GM18873 (cell line): ENCODE measurements around the gene CEP104.

ENCODE experiments used
- ATAC-seq: cut with Tn5 transposase; IDR thresholded peaks from one replicate; pipeline ENCODE4 v1.9.1; 2021; ENCODE audit warnings: mild to moderate bottlenecking, moderate library complexity, moderate number of reproducible peaks; ENCODE audit not compliant: unreplicated experiment, low FRiP score

CEP104 gene

DNA sequence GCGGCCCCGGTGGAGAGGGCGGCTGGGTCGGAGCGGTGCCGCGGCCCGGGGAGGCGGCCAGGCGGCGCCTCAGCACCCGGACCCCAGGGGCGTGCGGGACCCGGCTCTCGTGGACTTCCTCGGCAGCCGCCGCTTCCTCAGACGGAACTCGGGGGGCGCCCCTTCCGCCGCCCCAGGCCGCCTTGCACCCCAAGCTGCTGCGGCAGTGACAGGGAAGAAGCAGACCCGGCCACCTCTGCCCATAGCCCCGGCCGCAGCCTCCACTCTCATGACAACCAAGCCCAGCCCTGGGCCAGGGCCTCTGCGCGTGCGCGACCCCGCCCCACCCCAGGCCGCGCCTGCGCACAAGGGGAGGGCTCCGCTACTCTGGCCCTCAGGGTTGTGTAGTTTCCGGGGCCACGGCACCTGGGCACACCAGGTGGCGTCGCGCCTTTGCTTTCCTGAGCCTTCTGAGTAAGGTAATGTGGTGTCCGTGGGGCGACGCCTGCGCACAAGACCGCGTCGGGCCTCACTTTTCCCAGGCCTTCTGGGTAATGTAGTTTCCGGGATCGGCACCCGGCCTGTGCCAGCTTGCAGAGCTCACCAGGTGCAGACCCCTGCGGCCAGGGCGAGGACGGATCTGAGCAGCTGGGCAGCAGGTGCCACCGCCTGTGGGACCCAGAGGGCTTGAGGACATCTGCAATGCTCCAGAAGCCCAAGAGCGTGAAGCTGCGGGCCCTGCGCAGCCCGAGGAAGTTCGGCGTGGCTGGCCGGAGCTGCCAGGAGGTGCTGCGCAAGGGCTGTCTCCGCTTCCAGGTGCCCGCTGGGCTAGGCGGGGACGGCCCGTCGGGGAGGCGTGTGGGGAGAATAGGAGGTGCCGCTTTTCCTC lies at the start of gene CEP104, which contains the start of gene DFFB:
CEP104 (minus strand) TSS at position 289 of the 868 bp plus-strand sequence. CDS start 4,804 bp downstream, outside the sequence.
DFFB (plus strand) TSS at position 554 of the 868 bp plus-strand sequence; CDS start at position 682, 128 bp downstream.
- ATAC-seq = peak; percentile 91

DNA sequence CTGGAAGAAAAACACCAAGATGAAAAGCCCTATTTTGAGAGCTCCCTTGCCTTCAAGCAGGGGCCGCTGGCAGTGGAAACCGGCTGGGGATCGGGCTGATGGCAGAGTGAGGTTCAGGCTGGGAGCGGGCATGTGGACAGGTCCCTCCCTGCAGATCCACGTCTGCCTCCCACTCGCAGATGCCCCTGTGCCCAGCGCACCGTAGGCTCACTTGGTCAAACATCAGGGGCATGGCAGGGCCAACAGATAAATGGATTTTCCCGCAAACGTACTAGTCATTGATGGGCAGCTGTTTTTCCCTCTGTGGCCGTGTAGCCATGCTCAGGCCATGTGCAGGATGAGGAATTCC lies 49.6 kb upstream of the CEP104 start:
- no peak for ATAC-seq

DNA sequence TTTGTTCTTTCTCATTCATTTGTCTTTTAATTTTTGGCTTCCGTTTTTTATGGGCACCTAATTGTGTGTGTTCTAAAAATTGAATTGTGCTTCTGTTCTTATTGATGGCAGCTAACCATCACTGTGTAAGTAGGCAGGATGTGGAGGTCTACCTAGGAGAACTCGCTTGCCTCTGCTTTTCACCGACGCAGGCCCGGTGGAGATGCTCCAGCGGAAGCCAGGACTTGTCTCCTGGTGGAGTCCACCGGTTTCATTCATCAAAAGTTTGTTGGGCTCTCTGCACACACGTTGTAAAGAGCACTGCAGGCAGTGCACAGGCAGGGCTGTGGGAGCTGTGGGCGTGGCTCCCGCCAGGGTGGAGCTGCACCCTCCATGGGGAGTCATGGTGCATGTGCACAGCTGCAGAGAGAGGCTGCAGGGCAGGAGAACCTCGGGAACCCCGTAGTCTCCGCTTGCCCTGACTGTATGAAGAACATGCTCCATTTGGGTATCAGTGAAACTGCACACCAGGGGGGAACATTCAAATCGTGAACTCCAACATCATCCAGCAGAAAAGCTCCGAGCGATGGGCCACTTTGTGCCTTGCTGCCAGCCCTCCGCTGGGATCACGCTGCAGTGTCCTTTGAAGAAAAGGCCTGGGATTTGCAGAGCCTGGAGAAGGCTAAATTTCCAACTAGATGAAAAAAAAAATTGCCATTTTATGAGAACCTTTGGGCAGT lies 49.1 kb upstream of the CEP104 start:
- no peak for ATAC-seq

DNA sequence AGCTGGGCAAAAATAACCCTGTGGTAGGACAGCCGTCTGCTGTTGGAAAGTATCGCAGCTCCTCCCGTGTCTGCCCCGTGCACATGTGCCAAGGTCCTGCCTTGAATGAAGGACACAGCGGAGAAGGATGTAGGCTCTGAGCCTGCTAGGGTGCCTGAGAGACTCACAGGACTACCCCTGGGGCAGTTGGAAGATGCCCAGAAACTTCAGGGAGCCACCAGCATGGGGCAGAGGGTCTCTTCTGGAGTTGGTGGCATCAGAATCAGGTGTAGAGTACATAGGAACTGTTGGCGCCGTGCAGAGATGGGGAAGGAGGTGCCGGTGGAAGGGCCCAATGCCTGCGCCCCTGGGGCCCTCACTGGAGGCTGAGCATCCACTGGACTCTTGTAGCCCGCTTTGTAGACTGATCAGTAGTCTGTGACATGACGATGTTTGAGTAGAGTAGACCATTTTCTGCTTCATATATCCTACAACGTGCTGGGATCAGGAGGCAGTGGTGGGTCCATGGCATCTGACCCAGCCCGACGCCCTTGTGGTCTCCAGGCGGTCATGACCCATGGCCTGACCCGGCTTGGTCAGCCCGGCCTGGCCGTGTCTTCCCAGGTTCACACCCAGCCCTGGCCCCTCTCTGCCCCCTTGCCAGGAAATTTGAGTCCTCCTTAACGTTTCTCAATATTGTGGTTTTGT lies 48.4 kb upstream of the CEP104 start:
- no peak for ATAC-seq

DNA sequence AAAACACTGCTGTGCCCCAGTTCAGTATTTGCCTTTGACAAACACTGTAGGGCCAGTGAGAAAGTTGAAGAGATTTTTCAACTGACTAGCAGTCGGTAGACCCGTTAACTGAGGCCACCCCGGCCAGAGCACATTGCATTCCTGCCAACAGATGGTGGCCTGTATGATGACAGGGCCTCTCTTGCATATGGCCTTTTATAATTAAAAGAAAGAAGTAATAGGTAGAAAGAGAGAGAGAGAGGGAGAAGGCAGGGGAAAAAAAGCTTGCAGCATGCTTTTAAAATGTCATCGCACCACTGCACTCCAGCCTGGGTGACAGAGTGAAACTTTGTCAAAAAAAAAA lies 47.8 kb upstream of the CEP104 start:
- ATAC-seq = no peak

DNA sequence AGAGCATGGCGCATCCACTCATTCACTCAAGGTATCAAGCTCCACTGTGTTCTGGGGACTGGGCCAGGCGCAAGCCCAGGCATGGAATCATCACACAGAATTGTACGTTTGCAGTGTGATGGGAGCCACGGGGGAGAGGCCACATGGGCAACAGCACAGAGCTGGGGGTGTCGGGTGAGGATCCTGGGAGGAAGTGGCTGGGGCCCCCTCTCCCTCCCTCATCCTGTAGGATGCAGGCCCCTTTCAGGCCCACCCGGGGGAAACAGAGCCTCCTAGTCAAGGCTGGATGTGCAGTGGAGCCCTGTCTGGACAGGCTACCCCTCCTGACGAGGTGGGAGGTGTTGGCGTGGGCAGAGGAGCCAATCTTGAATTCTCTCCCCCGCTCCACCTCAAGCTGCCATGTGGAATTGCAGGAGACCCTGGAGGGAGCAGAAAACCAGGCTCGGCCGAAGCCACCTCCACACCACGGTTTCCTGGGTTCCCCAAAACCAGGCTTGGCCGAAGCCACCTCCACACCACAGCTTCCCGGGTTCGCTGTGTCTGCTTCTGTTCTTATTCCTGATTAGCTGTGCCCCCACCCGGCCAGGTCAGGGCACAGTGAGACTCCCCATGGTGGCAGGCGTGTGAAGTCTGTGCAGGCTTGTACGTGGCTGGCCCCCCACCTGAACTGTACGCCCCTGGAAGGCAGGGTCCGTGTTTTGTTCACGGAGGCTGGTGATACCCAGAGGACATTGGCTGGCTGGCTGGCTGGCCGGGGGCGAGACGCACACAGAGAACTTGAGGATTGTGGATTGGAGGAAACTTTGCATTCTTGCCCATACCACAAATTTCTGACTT lies 47.2 kb upstream of the CEP104 start:
- ATAC-seq = no peak

DNA sequence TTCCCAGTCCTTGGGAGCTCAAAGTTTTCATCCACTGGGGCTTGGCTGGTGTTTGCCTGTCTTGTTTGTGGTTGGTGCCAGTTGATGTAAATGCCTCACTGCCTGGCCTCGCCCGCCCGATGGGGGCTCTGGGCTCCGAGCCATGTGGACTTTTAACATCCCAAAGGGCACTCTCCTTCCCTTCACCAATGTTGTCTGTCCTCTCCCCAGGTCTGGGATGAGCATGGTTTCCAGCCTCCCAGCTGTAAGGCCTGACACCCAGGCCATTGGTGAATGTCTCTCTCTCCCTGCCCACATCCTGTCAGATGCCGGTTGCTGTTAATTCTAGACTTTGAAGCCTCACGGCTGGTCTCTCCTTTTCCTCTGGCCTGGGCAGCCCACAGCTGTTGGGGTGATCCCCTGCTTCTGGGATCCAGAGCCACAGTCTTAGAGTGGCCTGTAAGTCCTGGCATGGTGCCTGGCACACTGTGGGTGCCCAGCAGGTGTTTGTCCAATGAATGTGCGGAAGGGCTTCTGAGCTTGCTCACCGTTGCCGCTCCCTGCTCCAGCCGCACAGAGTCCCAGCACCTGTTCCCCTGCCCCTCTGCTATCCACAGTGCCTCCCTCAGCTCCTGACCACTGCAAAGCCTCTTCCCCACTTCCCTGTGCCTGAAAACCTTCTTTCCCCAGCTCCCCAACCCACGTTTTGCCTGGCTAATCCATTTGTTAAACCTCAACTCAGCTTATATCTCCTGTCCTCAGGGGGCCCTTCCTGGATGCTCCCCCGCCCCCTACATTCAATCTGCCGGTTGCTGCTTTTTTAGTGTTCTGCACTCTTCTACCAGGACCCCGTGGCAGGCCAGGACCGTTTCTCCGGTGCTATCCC lies 46.4 kb upstream of the CEP104 start:
- ATAC-seq = no peak

DNA sequence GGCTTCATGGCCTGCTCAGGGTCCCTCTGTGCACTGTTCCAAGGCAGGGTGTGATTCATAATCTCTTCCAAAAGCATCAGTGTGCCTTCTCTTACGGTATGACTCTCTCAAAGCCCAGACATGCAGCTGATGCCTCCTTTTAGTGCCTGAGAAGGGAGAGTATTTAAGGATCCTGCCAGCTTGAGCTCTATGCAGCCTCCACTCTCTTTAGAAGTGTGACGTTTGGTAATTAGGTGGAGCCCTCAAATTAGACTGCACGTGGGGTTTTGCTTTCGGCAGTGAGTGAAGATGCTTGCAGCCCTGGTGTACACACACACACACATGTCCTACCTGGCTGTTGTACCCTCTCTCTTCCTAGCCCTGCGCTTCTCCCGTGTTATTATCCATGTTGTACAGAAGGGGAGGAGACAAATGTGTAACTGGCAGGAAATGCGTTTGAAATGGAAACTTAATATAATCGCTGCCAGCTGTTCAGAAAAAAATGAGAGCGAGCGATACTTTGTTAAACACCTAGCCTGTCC lies 45.6 kb upstream of the CEP104 start:
- ATAC-seq = no peak

DNA sequence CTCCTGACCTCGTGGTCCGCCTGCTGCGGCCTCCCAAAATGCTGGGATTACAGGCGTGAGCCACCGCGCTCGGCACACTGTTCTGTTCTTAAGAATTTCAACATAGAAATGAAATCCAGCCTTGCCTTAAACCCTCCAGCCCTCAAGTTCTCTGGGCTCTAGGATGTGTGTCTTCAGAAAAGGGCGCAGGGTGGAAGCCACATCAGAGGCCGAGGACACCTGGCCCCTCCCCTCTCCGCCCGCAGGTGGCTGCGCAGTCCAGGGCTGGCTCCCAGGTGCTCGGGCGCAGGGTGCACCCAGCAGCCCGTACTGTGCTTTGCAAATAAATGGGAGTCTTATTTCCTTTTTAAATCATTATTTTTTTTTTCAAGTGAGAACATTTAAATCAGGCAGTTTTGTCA lies 45.1 kb upstream of the CEP104 start:
- ATAC-seq = no peak

DNA sequence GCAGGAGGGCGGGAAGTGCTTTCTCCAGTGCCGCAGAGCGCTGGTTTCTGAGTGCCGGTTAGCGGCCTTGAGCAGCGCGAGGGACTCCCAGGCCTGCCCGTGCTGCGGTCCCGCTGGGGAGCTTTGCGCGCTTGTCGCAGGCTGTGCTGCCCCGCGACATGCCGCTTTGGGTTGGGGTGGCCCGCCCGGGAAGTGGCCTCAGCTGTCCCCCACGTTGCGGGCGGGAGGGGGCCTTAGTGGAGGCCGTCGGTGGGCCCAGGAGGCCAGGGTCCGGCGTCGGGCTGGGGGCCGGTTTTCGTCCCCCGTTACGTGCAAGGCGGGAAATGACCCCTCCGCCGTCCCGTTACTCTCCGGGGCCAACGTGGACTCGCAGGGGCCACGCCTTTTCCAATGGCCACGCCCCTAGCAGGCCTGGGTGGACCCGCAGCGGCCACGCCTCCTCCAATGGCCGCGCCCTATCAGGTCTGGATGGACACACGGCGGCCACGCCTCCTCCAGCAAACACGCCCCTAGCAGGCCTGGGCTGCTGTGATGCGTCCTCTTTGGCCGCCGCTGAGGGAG lies 44.0 kb upstream of the CEP104 start:
- ATAC-seq = peak; percentile 34

DNA sequence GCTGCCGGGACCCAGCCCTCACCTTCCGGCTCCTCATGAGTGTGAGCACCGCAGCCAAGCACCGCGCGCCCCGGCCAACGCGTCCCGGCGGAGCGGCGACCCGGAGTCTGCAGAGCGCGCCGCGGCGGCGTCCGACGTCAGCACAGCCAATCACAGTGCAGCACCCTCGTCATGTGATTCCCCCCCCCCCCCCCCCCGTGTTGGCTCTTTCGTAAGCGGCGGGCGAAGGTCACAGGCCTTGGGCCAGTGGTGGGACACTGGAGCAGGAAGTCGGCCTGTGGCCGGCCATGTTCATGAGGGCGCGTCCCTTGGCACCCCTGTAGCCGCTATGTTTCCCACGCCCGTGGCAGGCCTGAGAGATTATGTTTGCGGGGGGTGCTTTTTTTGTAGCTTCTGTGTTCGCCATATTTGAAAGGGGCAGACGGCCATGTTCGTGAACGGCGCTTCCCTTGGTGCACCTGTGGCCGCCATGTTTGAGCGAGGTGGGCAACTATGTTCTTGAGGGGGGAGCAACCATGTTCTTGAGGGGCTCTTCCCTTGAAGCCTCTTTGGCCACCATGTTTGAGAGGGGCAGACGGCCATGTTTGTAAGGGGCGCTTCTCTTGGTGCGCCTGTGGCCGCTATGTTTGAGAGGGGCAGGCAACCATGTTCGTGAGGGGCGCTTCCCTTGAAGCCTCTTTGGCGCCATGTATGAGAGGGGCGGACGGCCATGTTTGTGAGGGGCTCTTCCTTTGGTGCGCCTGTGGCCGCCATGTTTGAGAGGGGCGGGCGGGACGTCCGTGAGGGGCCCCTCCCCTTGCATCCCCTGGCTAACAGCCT lies 43.3 kb upstream of the CEP104 start, which contains the start of gene C1orf174:
C1orf174 (minus strand) TSS at position 123 of the 819 bp plus-strand sequence; CDS start at position 37, 86 bp downstream.
- ATAC-seq = peak; percentile 59

DNA sequence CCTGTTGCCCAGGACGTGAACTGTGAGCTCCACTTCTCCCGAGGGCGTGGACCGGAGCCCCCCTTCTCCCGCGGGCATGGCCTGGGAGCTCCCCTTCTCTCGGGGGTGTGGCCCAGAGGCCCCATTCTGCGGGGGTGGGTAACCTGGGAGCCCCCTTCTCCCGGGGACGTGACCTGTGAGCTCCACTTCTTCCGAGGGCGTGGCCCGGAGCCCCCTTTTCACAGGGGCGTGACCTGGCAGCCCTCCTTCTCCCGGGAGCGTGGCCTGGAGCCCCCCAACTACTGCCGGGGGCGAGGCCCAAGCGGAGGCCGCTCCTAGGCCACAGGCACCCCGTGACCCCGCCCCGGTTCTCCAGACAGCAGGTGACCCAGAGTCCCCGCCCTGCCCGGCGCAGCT lies 42.7 kb upstream of the CEP104 start:
- ATAC-seq = peak; percentile 26

DNA sequence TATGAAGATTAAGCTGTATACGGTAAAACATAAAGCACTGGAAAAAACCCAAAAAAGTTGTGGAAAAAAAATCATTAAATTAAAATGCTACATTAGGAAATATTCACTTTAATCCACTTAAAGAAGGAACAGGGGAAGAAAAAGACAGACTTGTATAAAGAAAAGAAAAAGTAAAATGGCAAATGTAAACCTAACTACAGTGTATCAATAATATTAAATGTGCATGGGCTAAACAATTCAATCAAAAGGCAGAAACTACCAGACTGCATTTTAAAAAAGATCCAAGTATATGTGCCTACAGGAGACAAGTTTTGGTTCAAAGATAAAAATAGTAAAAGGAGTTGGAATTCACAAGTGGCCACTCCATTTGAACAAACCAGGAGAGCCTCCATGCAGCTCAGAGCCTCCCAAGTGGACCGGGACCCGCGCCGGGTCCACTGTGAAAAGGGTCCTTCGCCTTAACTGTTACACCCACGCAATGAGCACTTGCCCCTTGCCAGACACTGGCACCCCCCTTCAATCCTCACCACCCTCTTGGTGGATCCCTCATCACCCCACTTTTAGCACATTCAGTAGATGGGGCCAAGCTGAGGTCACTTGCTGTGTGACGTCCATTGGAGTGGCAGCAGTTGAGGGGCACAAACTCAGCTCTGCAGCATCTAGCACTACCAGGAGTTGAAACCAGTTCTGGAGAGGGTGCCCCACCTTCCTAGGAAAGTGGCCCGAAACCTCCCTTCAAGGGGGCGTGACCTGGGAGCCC lies 42.2 kb upstream of the CEP104 start:
- ATAC-seq = no peak

DNA sequence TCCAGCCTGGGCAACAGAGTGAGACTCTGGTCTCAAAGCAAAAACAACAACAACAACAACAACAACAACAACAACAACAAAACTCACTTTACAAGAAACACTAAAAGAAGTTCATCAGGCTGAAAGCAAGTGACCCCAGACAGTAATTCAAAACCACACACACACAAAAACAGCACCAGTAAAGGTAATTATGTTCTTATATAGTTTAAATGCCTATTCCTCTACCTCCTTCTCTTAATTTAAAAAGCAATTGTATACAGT lies 41.4 kb upstream of the CEP104 start:
- ATAC-seq = no peak

DNA sequence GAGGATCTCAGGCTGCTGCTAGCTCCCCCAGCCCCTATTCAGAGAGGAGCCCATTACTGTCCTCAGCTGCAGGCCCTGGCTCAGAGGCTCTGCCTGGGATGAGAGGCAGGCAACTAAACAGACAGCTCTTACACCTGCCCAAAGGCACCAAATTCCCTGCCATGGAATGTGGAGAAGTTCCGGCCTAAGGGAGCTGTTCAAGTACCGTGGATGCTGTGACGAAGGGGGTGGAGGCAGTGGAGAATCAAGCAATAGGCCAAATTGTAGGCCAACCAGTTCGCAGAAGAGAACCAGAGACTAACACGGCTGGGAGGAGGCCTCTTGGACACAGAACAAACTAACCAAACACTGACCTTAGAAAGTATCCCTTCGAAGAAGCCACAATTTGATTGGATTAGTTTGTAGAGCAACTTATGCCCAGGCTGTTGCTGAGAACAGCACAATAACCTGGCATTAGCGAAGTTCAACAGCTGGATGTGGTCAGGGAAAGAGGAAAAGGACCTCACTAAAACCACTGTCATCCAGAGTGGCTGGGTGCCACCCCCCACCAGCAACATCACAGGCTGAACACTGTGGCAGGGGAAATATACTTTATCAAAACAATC lies 39.5 kb upstream of the CEP104 start:
- no peak for ATAC-seq

DNA sequence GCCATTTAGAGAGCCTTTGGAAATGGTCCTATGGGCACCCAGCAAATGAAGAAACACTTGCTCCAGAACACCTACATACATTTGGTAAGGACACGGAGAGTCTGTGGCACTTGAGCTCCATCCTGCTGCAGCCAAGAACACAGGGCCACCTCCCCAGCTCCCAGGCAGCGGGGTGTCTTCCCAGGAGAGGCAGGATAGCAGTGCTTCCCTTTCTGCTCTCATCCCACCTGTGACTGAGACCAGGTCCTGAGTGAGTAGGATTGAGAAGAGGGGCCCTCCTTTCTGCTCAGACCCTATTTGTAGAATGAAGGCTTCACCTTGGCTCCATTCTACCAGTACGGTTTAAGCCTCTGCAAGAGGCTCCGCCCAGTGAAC lies 38.9 kb upstream of the CEP104 start:
- no peak for ATAC-seq

DNA sequence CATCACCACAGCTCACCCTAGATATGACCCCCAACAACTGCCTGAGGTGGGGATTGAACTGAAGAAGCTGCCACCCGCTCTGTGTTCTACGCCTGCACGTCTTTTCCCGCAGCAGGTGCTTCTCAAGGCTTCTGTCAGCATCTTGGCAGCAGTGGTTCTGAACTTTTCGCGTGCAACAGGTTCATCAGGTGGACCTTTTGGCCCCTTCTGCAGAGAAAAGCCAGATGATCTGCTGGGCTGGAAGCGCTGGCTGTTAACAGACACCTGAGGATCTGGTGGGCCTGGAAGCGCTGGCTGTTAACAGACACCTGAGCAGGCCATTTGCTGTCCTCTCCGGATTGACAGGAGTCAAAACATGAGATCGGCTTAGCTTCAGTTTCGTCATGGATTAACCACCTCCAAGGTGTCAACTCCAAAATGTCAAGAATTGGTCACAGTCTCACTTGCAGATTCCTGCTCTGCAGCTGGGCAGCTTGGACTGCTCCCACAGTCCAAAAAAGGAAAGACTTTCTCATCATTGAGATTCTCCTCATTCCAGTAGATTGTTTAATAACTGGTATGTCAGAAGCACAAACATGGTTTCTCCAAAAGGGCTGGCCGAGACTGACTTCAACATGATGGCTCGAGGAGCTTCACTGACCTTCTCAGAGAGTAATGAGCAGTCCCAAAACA lies 38.4 kb upstream of the CEP104 start:
- no peak for ATAC-seq
